Stimulated activated CD4-positive, alpha-beta T cell treated with anti-CD3 and anti-CD28 coated beads, Interleukin-1b, Interleukin-23, amount 100 ng/mL, for 48 hours (primary cell): Measurements from ENCODE around the gene TRIM47.

Source experiments
- DNase-seq: peaks from one replicate; pipeline ENCODE4 v3.0.0-alpha.2; 2020

Gene TRIM47

DNA sequence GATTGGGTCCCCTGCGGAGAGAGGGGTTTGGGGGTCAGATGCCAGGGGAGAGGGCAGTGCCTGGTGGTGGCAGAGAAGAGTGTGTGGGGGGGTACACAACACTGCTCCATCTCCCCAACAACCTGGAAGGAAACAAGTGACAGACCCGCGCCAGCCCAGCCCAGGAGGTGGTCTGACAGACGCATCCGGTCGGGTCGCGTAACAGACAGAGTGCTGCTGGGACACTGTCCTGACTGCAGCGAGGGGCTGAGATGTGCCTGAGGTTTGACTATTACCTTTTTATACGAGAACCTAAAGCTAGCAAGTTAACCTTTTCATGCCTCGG lies 50.3 kb downstream of the TRIM47 start:
- no peak for DNase-seq

GRCh38 chr17:75827308-75828075 lies 50.9 kb downstream of the TRIM47 start:
- DNase-seq, result peak; percentile 66

- DNase-seq, result no peak
These were observed 51.6 kb downstream of the TRIM47 start for GRCh38 chr17:75826561-75827307.

GRCh38 chr17:75825748-75826370 lies 52.5 kb downstream of the TRIM47 start:
- DNase-seq, result no peak

GRCh38 chr17:75825149-75825552 lies 53.2 kb downstream of the TRIM47 start:
- no peak for DNase-seq

DNA sequence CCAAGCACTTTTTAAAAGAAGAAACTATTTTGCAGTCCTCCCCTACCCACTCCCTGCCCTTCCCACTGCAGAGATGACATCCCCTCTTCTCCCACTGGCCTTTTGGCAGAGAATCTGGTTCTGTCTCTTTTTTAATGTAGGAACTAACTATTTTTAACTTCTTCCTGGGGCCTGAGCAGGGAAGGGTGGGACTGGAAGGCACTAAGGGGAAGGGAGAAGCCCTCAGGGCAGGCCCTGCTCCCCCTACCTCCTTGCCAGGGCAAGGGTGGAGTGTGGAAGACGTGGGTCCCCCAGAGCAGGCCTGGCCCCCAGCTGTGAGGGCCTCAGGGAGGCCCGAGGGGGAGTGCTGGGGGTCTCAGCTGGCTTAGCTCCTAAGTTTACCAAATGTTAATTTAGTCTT lies 53.7 kb downstream of the TRIM47 start:
- DNase-seq, result no peak
